ENCODE data around the gene NPM3.

The NPM3 gene

GRCh38 chr10:101758858-101759257, 24.4 kb downstream of the NPM3 start:
- no peak for DNase-seq (ENCODE audit: low spot score)

GRCh38 chr10:101752241-101752640, 31.0 kb downstream of the NPM3 start:
- no peak for DNase-seq (ENCODE audit: low spot score)

GRCh38 chr10:101749047-101750016, 33.9 kb downstream of the NPM3 start:
- DNase-seq (ENCODE audit: low spot score), result no peak

GRCh38 chr10:101748496-101748895, 34.8 kb downstream of the NPM3 start:
- no peak for DNase-seq (ENCODE audit: low spot score)

- no peak for DNase-seq (ENCODE audit: low spot score)
These were observed 38.1 kb downstream of the NPM3 start for GRCh38 chr10:101745074-101745696.

- DNase-seq (ENCODE audit: low spot score), result no peak
These were observed 39.0 kb downstream of the NPM3 start for GRCh38 chr10:101744267-101744666.

- no peak for DNase-seq (ENCODE audit: low spot score)
These were observed 41.3 kb downstream of the NPM3 start for GRCh38 chr10:101741938-101742337.

GRCh38 chr10:101736666-101737065, 46.6 kb downstream of the NPM3 start:
- no peak for DNase-seq (ENCODE audit: low spot score)

GRCh38 chr10:101732096-101732495, 51.1 kb downstream of the NPM3 start:
- DNase-seq (ENCODE audit: low spot score), result no peak
